GM20000 (cell line): ENCODE results near the gene UQCR11.

Experiments used
- DNase-seq: peaks from one replicate; pipeline ENCODE4 v3.0.0; 2012; ENCODE audit warnings: low spot score
- TF ChIP-seq, protein P1 (sequence below): IDR thresholded peaks from 2 replicates; pipeline ENCODE4 v1.5.1; 2012; ENCODE audit warnings: mild to moderate bottlenecking, control low read depth; ENCODE audit errors: extremely low read depth, missing control alignments

Gene UQCR11

GRCh38 chr19:1569997-1570396 lies 35.3 kb downstream of the UQCR11 start:
- no peak for DNase-seq
- TF ChIP-seq, protein P1, sequence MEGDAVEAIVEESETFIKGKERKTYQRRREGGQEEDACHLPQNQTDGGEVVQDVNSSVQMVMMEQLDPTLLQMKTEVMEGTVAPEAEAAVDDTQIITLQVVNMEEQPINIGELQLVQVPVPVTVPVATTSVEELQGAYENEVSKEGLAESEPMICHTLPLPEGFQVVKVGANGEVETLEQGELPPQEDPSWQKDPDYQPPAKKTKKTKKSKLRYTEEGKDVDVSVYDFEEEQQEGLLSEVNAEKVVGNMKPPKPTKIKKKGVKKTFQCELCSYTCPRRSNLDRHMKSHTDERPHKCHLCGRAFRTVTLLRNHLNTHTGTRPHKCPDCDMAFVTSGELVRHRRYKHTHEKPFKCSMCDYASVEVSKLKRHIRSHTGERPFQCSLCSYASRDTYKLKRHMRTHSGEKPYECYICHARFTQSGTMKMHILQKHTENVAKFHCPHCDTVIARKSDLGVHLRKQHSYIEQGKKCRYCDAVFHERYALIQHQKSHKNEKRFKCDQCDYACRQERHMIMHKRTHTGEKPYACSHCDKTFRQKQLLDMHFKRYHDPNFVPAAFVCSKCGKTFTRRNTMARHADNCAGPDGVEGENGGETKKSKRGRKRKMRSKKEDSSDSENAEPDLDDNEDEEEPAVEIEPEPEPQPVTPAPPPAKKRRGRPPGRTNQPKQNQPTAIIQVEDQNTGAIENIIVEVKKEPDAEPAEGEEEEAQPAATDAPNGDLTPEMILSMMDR: no peak

- DNase-seq: peak; percentile 100
- TF ChIP-seq, protein P1: no peak
These were observed 36.8 kb downstream of the UQCR11 start, which contains the start of gene MEX3D for GRCh38 chr19:1568320-1569019. TSS of gene MEX3D (minus strand) at chr19:1568325. CDS start at chr19:1568058, 267 bp downstream.

DNA sequence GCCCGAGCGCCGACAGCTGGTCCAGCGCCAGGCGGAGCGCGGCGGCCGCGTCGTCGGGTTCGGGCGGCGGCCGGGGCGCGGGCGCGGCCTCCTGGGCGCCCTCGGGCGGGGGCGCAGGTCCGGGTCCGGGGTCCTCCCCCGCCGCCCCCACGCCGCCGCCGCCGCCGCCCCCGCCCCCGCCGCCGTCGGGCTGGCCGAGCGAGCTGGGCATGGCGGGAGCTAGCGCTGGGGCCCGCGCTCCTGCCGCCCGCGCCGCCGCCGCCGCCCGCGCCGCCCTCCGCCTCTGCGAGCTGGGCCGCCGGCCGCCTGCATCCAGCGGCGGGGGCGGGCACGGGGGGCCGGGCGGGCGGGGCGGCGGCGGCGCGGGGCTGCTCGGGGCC lies 37.4 kb downstream of the UQCR11 start:
- TF ChIP-seq, protein P1: no peak
- no peak for DNase-seq

GRCh38 chr19:1567116-1567847 lies 38.0 kb downstream of the UQCR11 start:
- TF ChIP-seq, protein P1: no peak
- DNase-seq: no peak

- DNase-seq: no peak
- TF ChIP-seq, protein P1: no peak
These were observed 38.7 kb downstream of the UQCR11 start for GRCh38 chr19:1566392-1567115.

DNA sequence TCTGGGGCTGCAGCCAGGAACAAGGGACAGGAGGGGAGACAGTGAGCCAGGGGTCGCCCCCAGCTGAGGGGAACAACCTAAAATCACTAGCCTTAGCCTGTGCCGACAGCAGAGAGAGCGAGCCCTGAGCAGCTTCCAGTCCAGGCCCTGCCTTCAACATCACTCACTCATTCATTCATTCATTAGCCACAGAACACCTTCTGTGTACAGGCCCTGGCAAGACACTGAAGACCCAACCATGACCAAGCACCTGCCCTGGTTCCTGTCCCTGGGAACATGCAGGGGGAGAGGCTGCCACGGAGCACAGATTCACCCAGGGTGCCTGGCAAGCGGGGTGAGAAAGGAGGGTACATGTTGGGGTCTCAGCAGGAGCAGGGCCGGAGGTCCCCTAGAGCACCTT lies 42.0 kb downstream of the UQCR11 start:
- no peak for DNase-seq
- TF ChIP-seq, protein P1: no peak
